ENCODE measurements around the gene SPATC1L. TPM values are rescaled to one million over a fixed set of nuclear protein-coding genes. Genes with fewer than 3 reads are reported as not detected.
"Not testable (repeated sequence)": the region's sequence is repeated elsewhere in the genome, so short reads cannot be mapped to it uniquely, and the experiment has no call there.

The SPATC1L gene
- total and polyA plus RNA-seq, 8 donors = 5.0 to 17.7 (median 12.8) TPM

DNA sequence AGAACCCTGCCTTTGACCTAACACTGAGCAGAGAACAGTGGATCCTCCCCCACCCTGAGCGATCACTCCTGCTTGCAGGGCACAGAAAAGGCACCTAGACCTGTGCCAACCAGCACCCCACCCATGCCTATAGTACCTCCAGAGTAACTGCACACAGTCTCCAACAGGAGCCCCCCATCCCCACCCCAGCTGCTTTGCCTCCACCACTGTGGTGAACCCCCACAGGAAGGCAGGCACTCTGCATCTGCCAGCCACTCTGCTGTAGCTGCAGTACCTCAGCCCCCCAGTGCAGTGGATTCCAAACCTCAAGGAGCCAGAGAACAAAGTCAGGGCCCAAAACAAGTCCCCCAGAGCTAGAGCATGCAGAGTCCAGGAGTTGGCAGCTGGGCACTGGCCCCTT lies 10.7 kb downstream of the SPATC1L start:
- TF ChIP-seq, protein P1, sequence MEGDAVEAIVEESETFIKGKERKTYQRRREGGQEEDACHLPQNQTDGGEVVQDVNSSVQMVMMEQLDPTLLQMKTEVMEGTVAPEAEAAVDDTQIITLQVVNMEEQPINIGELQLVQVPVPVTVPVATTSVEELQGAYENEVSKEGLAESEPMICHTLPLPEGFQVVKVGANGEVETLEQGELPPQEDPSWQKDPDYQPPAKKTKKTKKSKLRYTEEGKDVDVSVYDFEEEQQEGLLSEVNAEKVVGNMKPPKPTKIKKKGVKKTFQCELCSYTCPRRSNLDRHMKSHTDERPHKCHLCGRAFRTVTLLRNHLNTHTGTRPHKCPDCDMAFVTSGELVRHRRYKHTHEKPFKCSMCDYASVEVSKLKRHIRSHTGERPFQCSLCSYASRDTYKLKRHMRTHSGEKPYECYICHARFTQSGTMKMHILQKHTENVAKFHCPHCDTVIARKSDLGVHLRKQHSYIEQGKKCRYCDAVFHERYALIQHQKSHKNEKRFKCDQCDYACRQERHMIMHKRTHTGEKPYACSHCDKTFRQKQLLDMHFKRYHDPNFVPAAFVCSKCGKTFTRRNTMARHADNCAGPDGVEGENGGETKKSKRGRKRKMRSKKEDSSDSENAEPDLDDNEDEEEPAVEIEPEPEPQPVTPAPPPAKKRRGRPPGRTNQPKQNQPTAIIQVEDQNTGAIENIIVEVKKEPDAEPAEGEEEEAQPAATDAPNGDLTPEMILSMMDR (IDR thresholded peaks at IDR 0.05) = no peak
- Histone ChIP-seq H3K4me3 (no peak overlapping the region), H3K36me3 (no peaks in the 10 kb centered on the region), H3K27me3 (no peaks in the 10 kb centered on the region), H3K27ac (no peak overlapping the region), H3K4me1 (no peaks in the 10 kb centered on the region), H3K9me3 (peaks cover 0 to 15% of the 10 kb centered on the region in 2 donors)
- no peak for DNase-seq
- no peak for ATAC-seq
- intact Hi-C loops (cut with DNase I) = no loop called here

DNA sequence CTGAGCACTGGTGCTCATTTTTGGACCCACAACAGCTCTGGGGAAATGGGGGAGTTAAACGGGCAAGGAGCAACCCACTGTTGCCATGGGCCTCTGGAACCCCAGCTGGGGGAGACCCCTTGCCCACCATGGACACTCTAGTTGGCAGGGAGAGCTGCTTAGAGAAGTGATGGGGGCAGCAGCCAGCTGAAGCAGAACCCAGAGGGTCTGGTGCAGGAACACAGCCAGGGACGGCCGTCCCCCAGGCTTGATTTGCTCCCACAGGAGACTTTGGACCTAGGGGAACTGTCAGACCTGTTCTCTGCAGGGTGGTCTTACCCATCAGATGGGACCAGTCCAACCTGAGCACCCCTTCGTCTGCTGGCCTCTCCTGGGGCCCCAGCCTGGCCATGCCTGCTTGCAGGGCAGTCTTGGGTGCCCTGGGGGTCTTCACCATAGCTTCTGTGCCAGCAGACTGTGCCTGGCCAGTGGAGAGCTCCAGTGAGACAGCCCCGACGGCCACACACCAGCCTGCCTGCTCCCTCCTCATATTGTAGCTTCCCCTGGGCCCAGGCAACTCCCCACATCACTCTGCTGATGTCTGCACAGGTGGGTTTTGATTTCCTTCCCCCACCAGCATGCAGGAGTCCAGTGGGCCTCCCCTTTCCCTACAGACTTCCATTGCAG lies 11.3 kb downstream of the SPATC1L start:
- no peaks in the 10 kb centered on the region for H3K27me3 ChIP-seq
- H3K4me1 ChIP-seq = no peaks in the 10 kb centered on the region
- H3K9me3 ChIP-seq = peaks cover 0 to 15% of the 10 kb centered on the region in 2 donors
- intact Hi-C loops (cut with DNase I) = no loop called here
- no peak overlapping the region for H3K27ac ChIP-seq
- ATAC-seq = no peak
- H3K36me3 ChIP-seq = no peaks in the 10 kb centered on the region
- H3K4me3 ChIP-seq = no peak overlapping the region
- TF ChIP-seq, protein P1 (IDR thresholded peaks at IDR 0.05) = no peak
- no peak for DNase-seq

DNA sequence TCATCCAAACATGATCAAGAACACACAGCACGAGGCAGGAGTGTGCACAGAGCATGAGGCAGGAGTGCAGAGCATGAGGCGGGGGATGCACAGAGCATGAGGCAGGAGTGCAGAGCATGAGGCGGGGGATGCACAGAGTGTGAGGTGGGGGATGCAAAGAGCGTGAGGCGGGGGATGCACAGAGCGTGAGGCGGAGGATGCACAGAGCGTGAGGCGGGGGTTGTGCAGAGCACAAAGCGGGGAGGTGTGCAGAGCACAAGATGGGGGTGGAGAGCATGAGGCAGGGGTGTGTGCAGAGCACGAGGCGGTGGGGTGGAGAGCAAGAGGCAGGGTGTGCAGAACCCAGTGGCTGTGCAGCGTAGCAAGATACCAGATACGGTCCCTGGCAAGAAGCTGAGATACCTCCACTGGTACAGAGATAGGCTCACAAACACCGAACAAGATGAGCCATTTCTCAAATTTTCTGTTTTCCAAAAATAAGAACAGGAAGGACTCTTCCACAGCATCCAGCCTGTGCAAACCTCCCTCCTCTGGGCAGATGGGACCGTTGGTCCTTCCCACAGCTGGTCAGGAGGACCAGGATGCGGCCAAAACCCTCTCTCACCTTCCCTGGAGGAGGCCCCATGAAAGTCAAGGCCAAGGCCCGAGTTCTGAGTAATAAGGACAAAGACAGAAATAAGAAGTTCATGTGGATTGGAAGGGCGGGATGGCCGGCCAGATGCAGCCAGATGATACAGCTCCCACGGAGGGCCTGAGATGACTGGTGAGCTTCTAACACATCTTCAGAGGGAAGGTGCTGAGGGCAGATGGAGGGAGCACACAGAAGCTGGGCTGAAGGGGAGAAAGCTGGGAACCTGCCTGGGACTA lies 12.0 kb downstream of the SPATC1L start:
- ATAC-seq (no peak), DNase-seq (peak in 1 of 4 donors; percentile 55)
- Histone ChIP-seq H3K36me3 (no peaks in the 10 kb centered on the region), H3K4me1 (no peaks in the 10 kb centered on the region), H3K4me3 (no peak overlapping the region), H3K9me3 (peaks cover 0 to 15% of the 10 kb centered on the region in 2 donors), H3K27ac (no peak overlapping the region), H3K27me3 (no peaks in the 10 kb centered on the region)
- TF ChIP-seq, protein P1 (IDR thresholded peaks at IDR 0.05) = no peak
- intact Hi-C loops (cut with DNase I) = no loop called here

DNA sequence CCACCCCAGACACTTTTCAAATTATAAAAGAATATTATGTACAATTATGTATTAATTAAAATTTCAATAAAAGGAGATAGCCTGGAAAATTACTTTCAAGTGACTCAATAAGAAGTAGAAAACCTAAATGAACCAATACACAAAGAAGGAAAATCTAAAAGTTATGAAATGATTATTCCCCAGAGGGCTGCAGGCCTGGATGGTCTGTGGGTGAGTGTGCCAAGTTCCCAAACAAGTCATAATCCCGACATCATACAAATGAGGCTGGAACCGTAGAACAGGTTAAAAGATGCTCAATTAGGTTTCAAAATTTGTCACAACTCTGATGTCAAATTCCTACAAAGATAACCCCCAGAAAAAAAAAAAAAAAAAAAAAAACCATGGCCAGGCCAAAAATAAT lies 12.7 kb downstream of the SPATC1L start:
- peaks cover 0 to 12% of the 10 kb centered on the region in 2 donors for H3K9me3 ChIP-seq
- H3K27me3 ChIP-seq = no peaks in the 10 kb centered on the region
- no peak for DNase-seq
- no peak for ATAC-seq
- TF ChIP-seq, protein P1 (IDR thresholded peaks at IDR 0.05) = no peak
- H3K27ac ChIP-seq = no peak overlapping the region
- intact Hi-C loops (cut with DNase I) = no loop called here
- no peak overlapping the region for H3K4me3 ChIP-seq
- no peaks in the 10 kb centered on the region for H3K4me1 ChIP-seq
- H3K36me3 ChIP-seq = no peaks in the 10 kb centered on the region

DNA sequence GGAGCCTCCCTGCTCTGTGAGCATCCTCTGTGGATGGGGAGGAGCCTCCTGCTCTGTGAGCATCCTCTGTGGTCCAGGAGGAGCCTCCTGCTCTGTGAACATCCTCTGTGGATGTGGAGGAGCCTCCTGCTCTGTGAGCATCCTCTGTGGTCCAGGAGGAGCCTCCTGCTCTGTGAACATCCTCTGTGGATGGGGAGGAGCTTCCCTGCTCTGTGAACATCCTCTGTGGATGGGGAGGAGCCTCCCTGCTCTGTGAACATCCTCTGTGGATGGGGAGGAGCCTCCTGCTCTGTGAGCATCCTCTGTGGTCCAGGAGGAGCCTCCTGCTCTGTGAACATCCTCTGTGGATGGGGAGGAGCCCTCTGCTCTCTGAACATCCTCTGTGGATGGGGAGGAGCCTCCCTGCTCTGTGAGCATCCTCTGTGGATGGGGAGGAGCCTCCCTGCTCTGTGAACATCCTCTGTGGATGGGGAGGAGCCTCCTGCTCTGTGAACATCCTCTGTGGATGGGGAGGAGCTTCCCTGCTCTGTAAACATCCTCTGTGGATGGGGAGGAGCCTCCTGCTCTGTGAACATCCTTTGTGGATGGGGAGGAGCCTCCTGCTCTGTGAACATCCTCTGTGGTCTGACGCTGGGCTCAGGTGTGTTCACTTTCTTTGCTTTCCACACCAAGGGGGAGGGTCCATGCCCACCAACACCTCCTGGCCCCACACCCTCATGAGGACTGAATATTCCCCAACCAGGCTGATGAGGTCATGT lies 13.6 kb downstream of the SPATC1L start:
- H3K36me3 ChIP-seq; H3K9me3 ChIP-seq; H3K4me1 ChIP-seq; intact Hi-C loops (cut with DNase I); H3K4me3 ChIP-seq; H3K27ac ChIP-seq; DNase-seq; ATAC-seq; H3K27me3 ChIP-seq: not testable (repeated sequence)
